Thymus (tissue), 11 donors: ENCODE results near the gene TACR1. TPM values are rescaled to one million over a fixed set of nuclear protein-coding genes. Genes with fewer than 3 reads are reported as not detected.

Experiments used
- DNase-seq, 9 donors: peaks; one replicate each; pipeline ENCODE4 v3.0.0-alpha.2; 2013; ENCODE audit warnings: low spot score in 9 of 9, low read depth in 6 of 9, missing footprints in 1 of 9
- H3K27ac ChIP-seq, 2 donors: one replicate each; pipeline ENCODE4 v1.5.1; 2013; ENCODE audit warnings: control low read depth in 1 of 2, low read depth in 1 of 2, low read length in 1 of 2, mild to moderate bottlenecking in 1 of 2, moderate library complexity in 1 of 2
- H3K27me3 ChIP-seq, 2 donors: one replicate each; pipeline ENCODE4 v1.5.1; 2013; ENCODE audit warnings: low read length in 1 of 2; ENCODE audit not compliant: control insufficient read depth in 2 of 2, insufficient read depth in 1 of 2
- H3K36me3 ChIP-seq, 2 donors: one replicate each; pipeline ENCODE4 v1.5.1; 2013; ENCODE audit warnings: low read length in 1 of 2, mild to moderate bottlenecking in 1 of 2, moderate library complexity in 1 of 2; ENCODE audit not compliant: control insufficient read depth in 2 of 2, insufficient read depth in 2 of 2
- H3K4me1 ChIP-seq, 2 donors: one replicate each; pipeline ENCODE4 v1.5.1; 2013; ENCODE audit warnings: low read length in 2 of 2; ENCODE audit not compliant: control insufficient read depth in 2 of 2, insufficient read depth in 2 of 2
- H3K4me3 ChIP-seq, 2 donors: one replicate each; pipeline ENCODE4 v1.5.1; 2013; ENCODE audit warnings: low read length in 2 of 2, control low read depth in 1 of 2, mild to moderate bottlenecking in 1 of 2
- H3K9me3 ChIP-seq, 2 donors: one replicate each; pipeline ENCODE4 v1.5.1; 2013; ENCODE audit warnings: low read length in 1 of 2, mild to moderate bottlenecking in 1 of 2; ENCODE audit not compliant: control insufficient read depth in 2 of 2, insufficient read depth in 1 of 2
- WGBS: extraction: QIAGEN DNeasy Blood & Tissue Kit; methylation state at CpG from one replicate; pipeline ENCODE4 v1.1.7; 2013; 5-methylcytosine and 5-hydroxymethylcytosine counted together
- polyA plus RNA-seq: library from polyadenylated mRNA; stranded (reverse); fragments of 200-250 nt; gene quantifications from one replicate; pipeline ENCODE4 v1.2.3, GENCODE V29; 2013
- total RNA-seq: library from RNA; stranded (reverse); fragments of 120-200 nt; gene quantifications from one replicate; pipeline ENCODE4 v1.2.4, GENCODE V29; 2013
- donor health status: healthy.

Gene TACR1
- total and polyA plus RNA-seq, 2 donors: 0.24 to 1.0 TPM

GRCh38 chr2:75042823-75043222, 156.5 kb downstream of the TACR1 start:
- Histone ChIP-seq H3K27me3 (no peaks in the 10 kb centered on the region), H3K4me1 (no peaks in the 10 kb centered on the region), H3K9me3 (no peaks in the 10 kb centered on the region), H3K4me3 (no peak overlapping the region), H3K27ac (no peak overlapping the region), H3K36me3 (no peaks in the 10 kb centered on the region)
- no peak for DNase-seq
- WGBS: 94% methylated on average over 1 of the region's 1 CpG

GRCh38 chr2:75041731-75042600, 157.4 kb downstream of the TACR1 start:
- Histone ChIP-seq H3K27ac (no peak overlapping the region), H3K4me1 (no peaks in the 10 kb centered on the region), H3K27me3 (no peaks in the 10 kb centered on the region), H3K9me3 (no peaks in the 10 kb centered on the region), H3K36me3 (no peaks in the 10 kb centered on the region), H3K4me3 (no peak overlapping the region)
- no peak for DNase-seq
- 94% methylated on average over 7 of the region's 7 CpGs for WGBS

- Histone ChIP-seq H3K4me3 (no peak overlapping the region), H3K27ac (no peak overlapping the region), H3K27me3 (no peaks in the 10 kb centered on the region), H3K36me3 (no peaks in the 10 kb centered on the region), H3K9me3 (no peaks in the 10 kb centered on the region), H3K4me1 (no peaks in the 10 kb centered on the region)
- 97% methylated on average over 2 of the region's 2 CpGs for WGBS
- no peak for DNase-seq
Observed at GRCh38 chr2:75041226-75041625, 158.1 kb downstream of the TACR1 start.

- H3K27ac ChIP-seq: no peak overlapping the region
Observed at GRCh38 chr2:75035444-75036353, 163.6 kb downstream of the TACR1 start.

GRCh38 chr2:75033516-75033915, 165.8 kb downstream of the TACR1 start:
- peaks cover 0 to 7% of the 10 kb centered on the region in 2 donors for H3K4me1 ChIP-seq
- no peaks in the 10 kb centered on the region for H3K27me3 ChIP-seq
- H3K4me3 ChIP-seq: no peak overlapping the region
- DNase-seq: no peak
- H3K9me3 ChIP-seq: no peaks in the 10 kb centered on the region
- WGBS: 43% methylated on average over 2 of the region's 2 CpGs
- H3K27ac ChIP-seq: no peak overlapping the region
- no peaks in the 10 kb centered on the region for H3K36me3 ChIP-seq

More at GRCh38 chr2:75035444-75036353, 163.6 kb downstream of the TACR1 start:
- no peak for DNase-seq
- Histone ChIP-seq H3K4me1 (peaks cover 0 to 7% of the 10 kb centered on the region in 2 donors), H3K27me3 (no peaks in the 10 kb centered on the region), H3K36me3 (no peaks in the 10 kb centered on the region), H3K4me3 (no peak overlapping the region), H3K9me3 (no peaks in the 10 kb centered on the region)
- 78% methylated on average over 3 of the region's 3 CpGs for WGBS

- Histone ChIP-seq H3K36me3 (no peaks in the 10 kb centered on the region), H3K4me1 (peaks cover 0 to 7% of the 10 kb centered on the region in 2 donors), H3K4me3 (no peak overlapping the region), H3K27me3 (no peaks in the 10 kb centered on the region), H3K9me3 (no peaks in the 10 kb centered on the region), H3K27ac (no peak overlapping the region)
- WGBS: 85% methylated on average over 5 of the region's 5 CpGs
- DNase-seq: peak in 4 of 9 donors; percentile 8 to 43 (median 13)
Observed at GRCh38 chr2:75031906-75032803, 167.2 kb downstream of the TACR1 start.

GRCh38 chr2:75031171-75031570, 168.1 kb downstream of the TACR1 start:
- H3K9me3 ChIP-seq: no peaks in the 10 kb centered on the region
- no peak overlapping the region for H3K4me3 ChIP-seq
- H3K27me3 ChIP-seq: no peaks in the 10 kb centered on the region
- no peak for DNase-seq
- 98% methylated on average over 6 of the region's 6 CpGs for WGBS
- peaks cover 0 to 7% of the 10 kb centered on the region in 2 donors for H3K4me1 ChIP-seq
- H3K27ac ChIP-seq: no peak overlapping the region
- no peaks in the 10 kb centered on the region for H3K36me3 ChIP-seq

- H3K4me3 ChIP-seq: no peak overlapping the region
- DNase-seq: no peak
Observed at GRCh38 chr2:75030218-75031009, 168.9 kb downstream of the TACR1 start.

More at GRCh38 chr2:75030218-75031009, 168.9 kb downstream of the TACR1 start:
- Histone ChIP-seq H3K4me1 (peaks cover 0 to 7% of the 10 kb centered on the region in 2 donors), H3K9me3 (no peaks in the 10 kb centered on the region), H3K27ac (no peak overlapping the region), H3K36me3 (no peaks in the 10 kb centered on the region), H3K27me3 (no peaks in the 10 kb centered on the region)
- 96% methylated on average over 3 of the region's 3 CpGs for WGBS
